H1 (cell line): ENCODE data around the gene KNDC1. TPM values are rescaled to one million over a fixed set of nuclear protein-coding genes. Genes with fewer than 3 reads are reported as not detected.

ENCODE experiments used
- ATF3 ChIP-seq: IDR thresholded peaks from 2 replicates; pipeline ENCODE4 v1.6.1; 2011; ENCODE audit warnings: low read depth, mild to moderate bottlenecking, low read length; ENCODE audit not compliant: insufficient read depth
- CEBPB ChIP-seq: IDR thresholded peaks from 2 replicates; pipeline ENCODE4 v1.6.1; 2012; ENCODE audit warnings: low read depth, low read length
- FOSL1 ChIP-seq: IDR thresholded peaks from 2 replicates; pipeline ENCODE4 v1.6.1; 2011; ENCODE audit warnings: mild to moderate bottlenecking, low read depth, low read length, moderate library complexity; ENCODE audit not compliant: insufficient read depth
- HDAC6 ChIP-seq: IDR thresholded peaks from one replicate; pipeline ENCODE4 v1.7.1; 2012; ENCODE audit warnings: low read depth, mild to moderate bottlenecking, inconsistent platforms, low read length, moderate library complexity
- MAX ChIP-seq: IDR thresholded peaks from 2 replicates; pipeline ENCODE4 v1.6.1; 2012; ENCODE audit warnings: inconsistent platforms
- POLR2A ChIP-seq, 2 experiments: IDR thresholded peaks; 1 replicate in 1 of 2; 2 replicates in 1 of 2; pipeline ENCODE4 v1.6.1; 2011; ENCODE audit warnings: low read depth in 2 of 2, low read length in 2 of 2, mild to moderate bottlenecking in 2 of 2; ENCODE audit errors: control extremely low read depth in 1 of 2
- RXRA ChIP-seq: IDR thresholded peaks from 2 replicates; pipeline ENCODE4 v1.6.1; 2011; ENCODE audit warnings: low read depth, mild to moderate bottlenecking, low read length, moderate library complexity; ENCODE audit not compliant: insufficient read depth
- SAP30 ChIP-seq: fragments of 300-600 bp; sonication (generic); IDR thresholded peaks from 2 replicates; pipeline ENCODE4 v1.7.1; 2012; ENCODE audit warnings: low read length, moderate library complexity, mild to moderate bottlenecking, inconsistent platforms; ENCODE audit not compliant: insufficient read depth, insufficient replicate concordance
- SUZ12 ChIP-seq: fragments of 200-600 bp; sonication (generic); IDR thresholded peaks from 2 replicates; pipeline ENCODE4 v1.6.1; 2012; ENCODE audit warnings: mild to moderate bottlenecking, inconsistent platforms, low read length, moderate library complexity, mixed read lengths
- polyA plus RNA-seq, 7 experiments: library from polyadenylated mRNA; depleted of rRNA in 3 of 7; stranded (reverse) in 5 of 7; unstranded in 2 of 7; fragments of >200 nt in 5 of 7; fragments of 200-250 nt in 2 of 7; gene quantifications; 1 replicate in 5 of 7; 2 replicates in 1 of 7; 4 replicates in 1 of 7; pipeline versions ENCODE4 v1.2.1 to v1.2.3, GENCODE V29; 2011 to 2013; ENCODE audit warnings: missing spikeins in 2 of 7, mixed read lengths in 2 of 7
- total RNA-seq: library from RNA; stranded (reverse); fragmentation: NEBNext Ultra II Directional; extraction: Animal tissue kit (Norgen Biotek cat#: 25700); gene quantifications from 2 replicates; pipeline ENCODE4 v1.2.1, GENCODE V29; 2021

KNDC1 gene
- total and polyA plus RNA-seq, 2 of the 8 experiments (the other 6 are each of a cell fraction or from before 2014, with no cell fraction given): 7.5 to 16.7 TPM

GRCh38 chr10:133187906-133188681, 28.1 kb downstream of the KNDC1 start (continued):
- TF ChIP-seq MAX (no peak), CEBPB (no peak), HDAC6 (no peak), POLR2A (IDR thresholded peaks at IDR 0.05; ENCODE audit: control extremely low read depth in 1 of 2, low read depth in 2 of 2, low read length in 2 of 2) (no peak), ATF3 (no peak), SAP30 (no peak), RXRA (no peak), SUZ12 (no peak), FOSL1 (no peak)
- TF ChIP-seq, all 59 proteins: peak for 0
